ENCODE data around the gene F7.
"Not testable (repeated sequence)": the region's sequence is repeated elsewhere in the genome, so short reads cannot be mapped to it uniquely, and the experiment has no call there.

The F7 gene

DNA sequence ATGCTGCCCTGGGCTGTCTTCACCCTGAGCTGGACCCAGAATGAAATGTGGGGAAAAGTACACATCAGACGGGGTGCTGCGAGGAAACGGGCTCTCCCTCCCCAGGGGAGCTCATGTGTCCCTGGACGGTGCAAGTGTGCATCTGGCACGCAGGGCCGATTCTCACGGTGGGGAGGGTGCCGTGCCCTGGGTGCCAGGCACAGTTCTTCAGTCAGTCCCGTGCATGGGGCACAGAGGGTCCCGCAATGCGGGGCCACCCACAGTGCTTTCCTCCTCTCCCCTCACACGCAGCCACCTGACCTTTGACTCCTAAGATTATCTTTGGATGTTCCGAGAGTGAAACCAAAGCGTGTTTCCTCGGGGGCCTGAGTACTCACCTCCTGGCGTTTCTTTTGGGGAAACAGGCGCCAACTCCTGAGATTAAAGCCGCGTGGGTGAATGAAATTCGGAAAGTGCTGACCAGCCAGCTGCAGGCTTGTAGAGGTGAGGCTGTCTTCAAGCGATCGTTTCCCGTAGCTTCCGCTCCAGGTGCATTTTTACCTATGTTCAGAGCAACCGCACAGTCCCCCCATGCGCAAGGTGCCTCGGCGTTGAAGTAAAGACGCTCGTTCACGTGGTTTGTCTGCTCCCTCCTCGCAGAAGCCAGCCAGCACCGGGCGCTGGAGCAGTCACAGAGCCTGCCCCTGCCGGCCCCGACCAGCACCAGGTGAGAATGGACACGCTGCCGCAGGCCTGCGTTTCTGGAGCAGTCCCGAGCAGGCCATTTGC is 17.5 kb upstream of the F7 start:
- no peak for DNase-seq

- DNase-seq: no peak
Observed at GRCh38 chr13:113088691-113089020, 16.9 kb upstream of the F7 start.

GRCh38 chr13:113089693-113090414 is 15.7 kb upstream of the F7 start:
- no peak for DNase-seq

GRCh38 chr13:113090415-113090770 is 15.2 kb upstream of the F7 start:
- no peak for DNase-seq

GRCh38 chr13:113090806-113091205 is 14.8 kb upstream of the F7 start:
- no peak for DNase-seq

- DNase-seq: no peak
Observed at GRCh38 chr13:113091211-113091771, 14.3 kb upstream of the F7 start.

GRCh38 chr13:113091891-113092775 is 13.5 kb upstream of the F7 start:
- no peak for DNase-seq

GRCh38 chr13:113092776-113093579 is 12.6 kb upstream of the F7 start:
- no peak for DNase-seq

GRCh38 chr13:113093580-113094409 is 11.8 kb upstream of the F7 start:
- no peak for DNase-seq

DNA sequence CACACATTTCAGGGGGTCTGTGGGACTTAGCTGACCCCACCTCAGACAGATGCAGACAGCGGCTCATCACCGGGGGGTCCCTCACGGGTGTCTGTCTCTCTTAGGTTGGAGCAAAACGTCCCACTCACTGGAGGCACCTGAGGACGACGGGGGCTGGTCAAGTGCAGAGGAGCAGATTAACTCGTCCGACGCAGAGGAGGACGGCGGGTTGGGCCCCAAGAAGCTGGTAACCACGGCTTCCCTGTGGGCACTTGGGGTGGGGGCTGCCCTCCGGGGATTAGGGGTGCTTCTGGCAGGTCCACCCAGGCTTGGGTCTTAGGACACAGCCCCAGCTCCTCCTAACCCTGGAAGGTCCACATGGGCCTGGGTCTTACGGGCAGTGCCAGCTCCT is 11.2 kb upstream of the F7 start:
- DNase-seq: no peak

DNA sequence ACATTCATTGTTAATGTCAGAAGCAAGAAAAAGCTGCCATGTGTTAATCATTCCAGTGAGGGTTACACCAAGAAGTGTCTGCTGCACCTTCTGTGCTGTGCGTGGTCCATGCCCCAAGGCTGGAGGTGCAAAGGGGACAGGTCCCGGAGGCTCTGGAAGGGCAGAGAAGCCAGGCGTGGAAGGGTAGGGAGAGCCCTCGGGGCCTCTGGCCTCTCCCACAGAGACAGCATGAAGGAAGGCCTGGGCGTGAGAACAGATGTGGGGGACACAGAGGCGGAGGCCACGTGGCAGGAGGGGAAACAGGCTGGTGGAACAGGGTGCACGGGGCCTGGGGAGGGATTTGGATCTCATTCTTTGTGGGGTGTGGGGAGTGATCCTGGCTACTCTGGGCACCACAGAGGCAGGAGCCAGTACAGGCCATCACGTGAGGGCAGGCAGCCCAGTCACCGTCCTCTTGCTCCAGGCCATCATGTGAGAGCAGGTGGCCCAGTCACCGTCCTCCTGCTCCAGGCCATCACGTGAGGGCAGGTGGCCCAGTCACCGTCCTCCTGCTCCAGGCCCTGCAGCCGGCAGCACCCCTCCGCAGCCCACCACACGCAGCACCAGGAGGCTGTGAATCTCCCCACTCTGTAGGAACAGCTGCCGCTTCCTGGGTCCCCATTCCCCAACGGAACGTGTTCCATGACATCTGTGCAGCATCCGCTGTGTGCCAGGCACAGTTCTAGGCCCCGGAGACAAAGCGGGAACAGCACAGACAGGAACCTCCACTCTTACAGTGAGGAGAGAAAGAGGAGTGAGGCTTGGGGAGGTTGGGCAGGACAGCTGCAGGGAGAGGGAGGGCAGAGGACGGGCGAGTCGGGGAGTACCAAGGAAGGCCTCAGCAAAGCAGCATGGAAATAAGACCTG is 10.2 kb upstream of the F7 start:
- DNase-seq: no peak

DNA sequence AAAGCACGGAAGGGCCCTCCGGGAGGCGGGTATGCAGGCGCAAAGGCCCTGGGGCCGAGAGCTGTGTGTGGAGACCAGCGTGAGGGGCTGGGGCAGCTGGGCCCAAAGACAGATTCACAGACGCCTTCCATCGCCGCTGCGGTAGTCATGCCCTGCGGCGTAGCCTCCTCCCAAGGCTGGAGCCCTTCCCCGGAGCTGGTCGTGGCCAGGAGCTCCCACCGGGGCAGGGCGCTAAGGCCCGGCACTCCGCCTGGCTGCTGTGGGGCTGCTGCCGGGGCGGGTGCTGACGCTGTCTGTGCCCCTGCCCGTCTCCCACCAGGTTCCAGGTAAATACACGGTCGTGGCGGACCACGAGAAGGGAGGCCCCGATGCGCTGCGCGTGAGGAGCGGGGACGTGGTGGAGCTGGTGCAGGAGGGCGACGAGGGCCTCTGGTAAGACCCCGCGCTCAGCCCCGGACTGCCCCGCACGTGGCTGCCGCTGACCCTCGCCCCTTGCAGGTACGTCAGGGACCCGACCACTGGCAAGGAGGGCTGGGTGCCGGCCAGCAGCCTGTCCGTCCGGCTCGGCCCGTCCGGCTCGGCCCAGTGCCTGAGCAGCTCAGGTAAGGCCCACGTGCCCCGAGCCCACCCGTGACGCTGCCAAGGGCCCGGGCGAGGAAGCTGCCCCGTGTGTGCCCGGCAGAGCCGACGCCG is 9.4 kb upstream of the F7 start:
- no peak for DNase-seq

DNA sequence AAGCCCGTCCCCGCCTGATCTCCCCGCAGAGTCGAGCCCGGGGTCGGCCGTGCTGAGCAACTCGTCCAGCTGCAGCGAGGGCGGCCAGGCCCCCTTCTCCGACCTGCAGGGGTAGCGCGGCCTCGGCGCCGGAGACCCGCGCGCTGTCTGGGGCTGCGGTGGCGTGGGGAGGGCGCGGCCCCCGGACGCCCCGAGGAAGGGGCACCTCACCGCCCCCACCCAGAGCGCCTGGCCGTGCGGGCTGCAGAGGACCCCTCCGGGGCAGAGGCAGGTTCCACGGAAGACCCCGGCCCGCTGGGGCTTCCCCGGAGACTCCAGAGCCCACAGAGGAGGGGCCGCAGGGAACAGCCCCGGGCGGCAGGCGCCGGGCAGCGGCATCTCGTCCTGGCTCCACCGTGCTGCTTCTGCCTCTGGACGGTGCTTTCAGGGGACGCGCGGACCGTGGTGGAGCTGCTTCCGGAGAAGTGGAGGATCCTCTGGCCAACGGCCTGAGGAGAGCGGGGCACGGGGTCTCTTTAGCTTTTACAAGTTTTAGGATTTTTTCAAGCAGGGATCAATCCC is 8.8 kb upstream of the F7 start:
- no peak for DNase-seq

DNA sequence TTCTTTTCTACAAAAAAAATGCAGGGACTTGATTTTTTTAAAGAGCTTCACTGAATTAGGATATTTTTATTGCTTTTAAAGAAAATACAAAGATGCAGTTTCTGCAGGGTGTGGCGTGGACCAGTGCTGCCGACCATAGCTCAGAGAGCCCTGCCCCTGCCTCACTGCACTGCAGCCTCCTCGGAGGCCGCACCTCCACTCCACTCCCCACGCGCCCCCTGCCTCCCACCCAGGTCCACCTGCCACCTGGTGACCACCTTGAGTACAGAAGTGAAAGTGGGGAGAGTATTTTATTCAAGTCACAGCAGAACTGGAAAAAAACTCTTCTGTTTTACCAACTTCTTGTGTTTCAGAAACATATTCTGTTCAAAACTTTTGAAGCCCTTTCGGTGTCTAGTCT is 7.9 kb upstream of the F7 start:
- DNase-seq: no peak

GRCh38 chr13:113098162-113098732 is 7.3 kb upstream of the F7 start:
- DNase-seq: no peak

GRCh38 chr13:113099142-113099541 is 6.4 kb upstream of the F7 start:
- no peak for DNase-seq

DNA sequence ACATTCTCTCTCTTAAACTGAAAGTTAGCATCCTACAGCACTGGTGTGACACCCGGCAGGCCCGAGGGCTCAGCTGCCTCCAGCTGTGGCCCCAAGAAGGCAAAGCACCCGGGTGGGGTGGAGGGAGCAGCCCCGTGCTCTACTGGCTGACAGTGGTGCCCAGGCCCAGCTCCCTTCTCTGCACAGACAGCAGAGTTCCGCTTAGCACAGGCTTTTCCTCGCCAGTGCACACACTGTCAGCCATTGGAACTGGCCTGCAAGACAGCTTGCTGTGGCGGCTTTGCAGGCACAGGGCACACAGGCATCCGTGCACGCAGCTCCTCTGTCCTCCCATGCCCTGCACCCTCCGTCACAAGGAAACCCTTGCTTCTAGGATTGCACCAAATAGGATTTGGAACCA is 3.3 kb upstream of the F7 start:
- DNase-seq: not testable (repeated sequence)

DNA sequence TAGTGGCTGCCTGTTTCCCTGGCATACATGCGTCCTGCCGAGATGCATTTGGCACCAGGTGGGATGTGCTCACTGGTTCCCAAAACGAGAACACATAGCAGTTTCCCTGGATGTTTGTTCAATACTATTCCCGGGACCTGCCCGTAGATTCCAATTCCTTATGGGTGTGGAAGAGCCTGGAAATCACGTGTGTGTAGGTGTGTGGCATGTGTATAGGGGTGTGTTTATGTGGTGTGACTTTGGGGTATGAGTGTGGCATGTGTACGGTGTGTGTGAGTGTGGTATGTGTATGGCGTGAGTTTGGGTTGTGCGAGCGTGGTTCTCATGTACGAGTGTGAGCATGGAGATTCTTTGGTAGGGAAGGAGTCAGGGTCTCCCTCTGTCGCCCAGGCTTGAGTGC is 2.9 kb upstream of the F7 start:
- no peak for DNase-seq

DNA sequence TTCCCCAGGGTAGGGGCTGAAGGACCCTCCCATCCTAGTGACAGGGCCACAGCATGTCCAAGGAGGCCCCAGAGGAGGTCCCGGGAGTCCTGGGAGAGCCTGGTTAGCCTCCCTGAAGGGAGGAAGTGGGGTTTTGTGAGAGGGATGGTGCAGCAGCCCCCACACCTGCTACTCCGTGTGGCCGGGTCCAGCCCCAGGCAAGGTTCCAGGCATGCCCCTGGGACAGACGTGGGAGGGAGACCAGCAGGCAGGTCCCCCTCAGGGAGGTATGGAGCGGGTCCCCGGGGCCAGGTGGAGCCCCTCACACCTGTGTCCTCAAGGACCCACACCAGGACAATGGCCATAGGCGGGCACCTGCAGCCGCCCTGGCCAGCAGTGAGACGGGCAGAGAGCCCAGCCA is 1.9 kb upstream of the F7 start:
- DNase-seq: no peak

Measured in CD4-positive, alpha-beta T cell treated with Interleukin-6 for 4 hours (primary cell).